NB4 (cell line): ENCODE measurements around the gene SLC6A19.

Source experiments
- DNase-seq: peaks from one replicate; pipeline ENCODE4 v3.0.0; 2010; ENCODE audit warnings: low read depth
- H3K4me3 ChIP-seq: one replicate; pipeline ENCODE4 v1.5.1; 2011; ENCODE audit warnings: mild to moderate bottlenecking, low read depth, low read length, moderate library complexity
- CTCF ChIP-seq: IDR thresholded peaks from one replicate; pipeline ENCODE4 v1.5.1; 2012; ENCODE audit warnings: low read depth, low read length
- MAX ChIP-seq: IDR thresholded peaks from 2 replicates; pipeline ENCODE4 v1.6.1; 2011; ENCODE audit warnings: low read depth, low read length
- MYC ChIP-seq: IDR thresholded peaks from 2 replicates; pipeline ENCODE4 v1.6.1; 2011; ENCODE audit warnings: low read depth, low read length
- POLR2A ChIP-seq: IDR thresholded peaks from 2 replicates; pipeline ENCODE4 v1.6.1; 2011; ENCODE audit warnings: mild to moderate bottlenecking; ENCODE audit not compliant: insufficient read length; ENCODE audit errors: extremely low read depth

SLC6A19 gene

GRCh38 chr5:1180841-1181271, 20.5 kb upstream of the SLC6A19 start:
- DNase-seq = no peak
- H3K4me3 ChIP-seq = no peak overlapping the region
- TF ChIP-seq MYC = no peak
- TF ChIP-seq MAX = no peak
- TF ChIP-seq CTCF = no peak
- TF ChIP-seq POLR2A = no peak

- H3K4me3 ChIP-seq = no peak overlapping the region
- no peak for TF ChIP-seq CTCF
- no peak for TF ChIP-seq POLR2A
- no peak for TF ChIP-seq MYC
- TF ChIP-seq MAX = no peak
- DNase-seq = no peak
Measured at GRCh38 chr5:1181451-1182359, 19.7 kb upstream of the SLC6A19 start.

- no peak for TF ChIP-seq CTCF
- no peak for TF ChIP-seq MAX
- no peak for TF ChIP-seq MYC
- no peak for TF ChIP-seq POLR2A
- H3K4me3 ChIP-seq = no peak overlapping the region
- no peak for DNase-seq
Measured at GRCh38 chr5:1182360-1182632, 19.1 kb upstream of the SLC6A19 start.

GRCh38 chr5:1182633-1183423, 18.6 kb upstream of the SLC6A19 start:
- DNase-seq = no peak
- TF ChIP-seq CTCF = no peak
- no peak for TF ChIP-seq MAX
- TF ChIP-seq MYC = no peak
- no peak for TF ChIP-seq POLR2A
- H3K4me3 ChIP-seq = no peak overlapping the region

- no peak overlapping the region for H3K4me3 ChIP-seq
- DNase-seq = no peak
- no peak for TF ChIP-seq MYC
- TF ChIP-seq POLR2A = no peak
- no peak for TF ChIP-seq CTCF
- no peak for TF ChIP-seq MAX
Measured at GRCh38 chr5:1183424-1184162, 17.8 kb upstream of the SLC6A19 start.
